ENCODE results near the gene RASAL1. TPM values are rescaled to one million over a fixed set of nuclear protein-coding genes. Genes with fewer than 3 reads are reported as not detected.

RASAL1 gene
- total and polyA plus RNA-seq, 11 donors = not detected

- DNase-seq (no peak), ATAC-seq (no peak)
- no peaks in the 10 kb centered on the region for H3K36me3 ChIP-seq
- peaks cover 0 to 10% (median 0%) of the 10 kb centered on the region in 12 donors for H3K4me1 ChIP-seq
- H3K9me3 ChIP-seq = no peaks in the 10 kb centered on the region
- no peak overlapping the region for H3K4me3 ChIP-seq
- no peak overlapping the region for H3K27ac ChIP-seq
- peaks cover 8 to 58% (median 27%) of the 10 kb centered on the region in 9 donors for H3K27me3 ChIP-seq
- intact Hi-C loops (cut with DNase I) = no loop called here
- TF ChIP-seq, protein P1, sequence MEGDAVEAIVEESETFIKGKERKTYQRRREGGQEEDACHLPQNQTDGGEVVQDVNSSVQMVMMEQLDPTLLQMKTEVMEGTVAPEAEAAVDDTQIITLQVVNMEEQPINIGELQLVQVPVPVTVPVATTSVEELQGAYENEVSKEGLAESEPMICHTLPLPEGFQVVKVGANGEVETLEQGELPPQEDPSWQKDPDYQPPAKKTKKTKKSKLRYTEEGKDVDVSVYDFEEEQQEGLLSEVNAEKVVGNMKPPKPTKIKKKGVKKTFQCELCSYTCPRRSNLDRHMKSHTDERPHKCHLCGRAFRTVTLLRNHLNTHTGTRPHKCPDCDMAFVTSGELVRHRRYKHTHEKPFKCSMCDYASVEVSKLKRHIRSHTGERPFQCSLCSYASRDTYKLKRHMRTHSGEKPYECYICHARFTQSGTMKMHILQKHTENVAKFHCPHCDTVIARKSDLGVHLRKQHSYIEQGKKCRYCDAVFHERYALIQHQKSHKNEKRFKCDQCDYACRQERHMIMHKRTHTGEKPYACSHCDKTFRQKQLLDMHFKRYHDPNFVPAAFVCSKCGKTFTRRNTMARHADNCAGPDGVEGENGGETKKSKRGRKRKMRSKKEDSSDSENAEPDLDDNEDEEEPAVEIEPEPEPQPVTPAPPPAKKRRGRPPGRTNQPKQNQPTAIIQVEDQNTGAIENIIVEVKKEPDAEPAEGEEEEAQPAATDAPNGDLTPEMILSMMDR (IDR thresholded peaks at IDR 0.05) = no peak
- 69 to 88% (median 75%) methylated on average over 1 of the region's 1 CpG for WGBS, 4 donors
Observed at GRCh38 chr12:113131556-113131955, 4.0 kb downstream of the RASAL1 start.

DNA sequence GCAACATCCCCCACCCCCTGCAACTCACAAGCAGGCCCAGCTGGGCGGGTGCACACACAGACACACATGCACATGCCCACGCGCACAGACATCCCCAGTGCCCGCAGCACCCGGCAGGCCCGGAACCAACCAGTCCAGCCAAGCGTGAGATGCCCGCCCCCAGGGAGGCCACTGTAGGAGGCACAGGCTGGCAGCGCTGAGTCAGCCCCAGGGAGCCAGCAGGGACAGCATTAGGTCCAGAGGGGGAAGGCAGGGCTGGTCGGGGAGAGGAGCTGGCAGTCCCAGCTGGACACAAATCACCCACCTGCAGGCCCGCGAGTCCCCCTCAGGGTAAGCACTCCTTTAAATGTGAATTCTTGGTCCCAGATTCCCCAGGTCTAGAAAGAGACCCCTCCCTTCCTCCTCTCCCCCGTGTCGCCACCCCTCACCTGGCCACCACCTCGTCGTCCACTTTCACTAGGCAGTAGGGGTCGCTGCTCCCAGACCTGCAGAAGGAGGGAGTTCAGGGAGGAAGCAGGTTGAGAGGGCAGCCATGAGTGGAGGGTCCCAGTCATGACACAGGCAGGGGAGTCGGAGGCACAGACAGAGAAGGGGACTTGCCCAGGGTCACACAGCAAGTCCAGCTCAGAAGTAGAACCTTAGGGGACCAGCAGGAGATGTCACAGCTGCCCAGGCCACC is 5.0 kb downstream of the RASAL1 start:
- no peak for TF ChIP-seq POLR2A (IDR thresholded peaks at IDR 0.05)
- TF ChIP-seq, protein P1 (IDR thresholded peaks at IDR 0.05) = no peak
- H3K27me3 ChIP-seq = peaks cover 1 to 49% (median 18%) of the 10 kb centered on the region in 9 donors
- peaks cover 0 to 4% (median 0%) of the 10 kb centered on the region in 12 donors for H3K4me1 ChIP-seq
- no peaks in the 10 kb centered on the region for H3K9me3 ChIP-seq
- H3K36me3 ChIP-seq = no peaks in the 10 kb centered on the region
- DNase-seq = no peak
- no peak overlapping the region for H3K4me3 ChIP-seq
- no peak overlapping the region for H3K27ac ChIP-seq
- ATAC-seq = peak in 1 of 4 donors; percentile 24
- 46 to 76% (median 57%) methylated on average over 9 to 18 of the region's 18 CpGs for WGBS, 4 donors
- intact Hi-C loops (cut with DNase I) = no loop called here

DNA sequence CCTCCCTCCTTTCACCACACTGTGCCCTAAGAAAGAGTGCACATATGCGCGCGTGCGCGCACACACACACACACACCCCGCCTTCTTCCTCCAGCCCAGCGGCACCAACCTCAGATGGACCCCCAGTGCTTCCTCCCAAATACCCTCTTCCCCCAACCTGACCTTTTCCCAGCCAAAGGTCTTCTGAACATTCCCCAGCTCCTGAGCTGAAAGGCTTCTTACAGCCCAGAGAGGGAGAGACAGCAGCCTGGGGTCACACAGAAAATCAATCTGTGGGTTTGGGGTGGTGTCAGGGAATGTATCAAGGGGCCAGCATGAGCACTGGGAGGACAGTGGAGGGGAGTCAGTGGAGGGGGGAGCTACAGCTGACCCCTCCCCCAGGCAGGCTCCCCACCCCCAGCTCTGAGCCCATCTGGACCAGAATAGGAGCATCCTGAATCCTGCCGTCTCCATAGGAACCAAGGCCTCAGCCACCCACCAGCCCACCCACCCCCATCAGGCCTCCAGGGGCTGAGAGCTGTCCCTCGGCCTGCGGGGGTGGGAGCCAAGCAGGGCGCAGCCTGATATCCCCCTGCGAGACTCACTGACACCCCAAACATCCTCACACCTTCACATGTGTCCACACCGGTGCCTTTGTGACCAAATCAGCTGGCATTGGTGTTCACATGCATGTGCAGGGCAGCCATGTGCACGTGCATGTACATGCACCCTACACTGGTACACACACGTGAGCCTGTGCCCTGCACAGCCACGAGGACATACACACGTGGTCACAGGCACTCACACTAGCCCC is 5.7 kb downstream of the RASAL1 start:
- Histone ChIP-seq H3K36me3 (no peaks in the 10 kb centered on the region), H3K4me1 (no peaks in the 10 kb centered on the region), H3K4me3 (no peak overlapping the region), H3K9me3 (peaks cover 0 to 2% (median 0%) of the 10 kb centered on the region in 12 donors), H3K27ac (no peak overlapping the region), H3K27me3 (peaks cover 0 to 41% (median 11%) of the 10 kb centered on the region in 9 donors)
- intact Hi-C loops (cut with DNase I) = no loop called here
- no peak for DNase-seq
- ATAC-seq = peak in 1 of 4 donors; percentile 28
- TF ChIP-seq, protein P1 (IDR thresholded peaks at IDR 0.05) = no peak
- no peak for TF ChIP-seq POLR2A (IDR thresholded peaks at IDR 0.05)
- 68 to 73% (median 72%) methylated on average over 13 to 17 of the region's 17 CpGs for WGBS, 4 donors

Data from heart left ventricle (tissue), 16 donors.